IMR-90 (cell line): ENCODE data around the gene STAC3. TPM values are rescaled to one million over a fixed set of nuclear protein-coding genes. Genes with fewer than 3 reads are reported as not detected.

Experiments
- ATAC-seq: fragments of 200-7000 bp; cut with Tn5 transposase; 2 replicates; pipeline ENCODE4 v1.9.1; 2020; ENCODE audit warnings: low read depth, mild to moderate bottlenecking, moderate library complexity
- BruUV-seq: library from RNA; stranded (reverse); fragments of 400-500 nt; replicated peaks from 2 replicates; lab custom pipeline; 2021; lab: Mats Ljungman, UMichigan
- CTCF ChIA-PET: fragments of 300-600 bp; formaldehyde crosslinking; extraction: SDS; loops from one replicate; lab custom pipeline; 2021; ENCODE audit warnings: antibody characterized with exemption; lab: Yijun Ruan, JAX
- POLR2A ChIA-PET: fragments of 300-600 bp; sonication (Branson Sonifier 250); formaldehyde crosslinking; loops from one replicate; lab custom pipeline; 2022; ENCODE audit warnings: antibody characterized with exemption; ENCODE audit not compliant: unreplicated experiment; lab: Charles Lee
- DNase-seq: peaks from one replicate; pipeline ENCODE4 v3.0.0; 2013
- H2AFZ ChIP-seq: replicated peaks from 2 replicates; pipeline ENCODE3; 2013; ENCODE audit warnings: low read length, mild to moderate bottlenecking; ENCODE audit not compliant: poor library complexity
- H2AK5ac ChIP-seq: 2 replicates; pipeline ENCODE4 v1.6.1; 2013; ENCODE audit warnings: low read depth, low read length, inconsistent platforms
- H2AK9ac ChIP-seq: replicated peaks from 2 replicates; pipeline ENCODE3; 2013; ENCODE audit warnings: mild to moderate bottlenecking, low read depth, low read length, moderate library complexity; ENCODE audit not compliant: poor library complexity
- H2BK120ac ChIP-seq: 2 replicates; pipeline ENCODE4 v1.6.1; 2013; ENCODE audit warnings: low read depth, low read length, inconsistent platforms
- H2BK15ac ChIP-seq: 3 replicates; pipeline ENCODE4 v1.6.1; 2013; ENCODE audit warnings: low read depth, low read length, inconsistent platforms
- H2BK20ac ChIP-seq: 2 replicates; pipeline ENCODE4 v1.6.1; 2013; ENCODE audit warnings: low read depth, mild to moderate bottlenecking, inconsistent platforms, low read length, moderate library complexity
- H2BK5ac ChIP-seq: 2 replicates; pipeline ENCODE4 v1.6.1; 2013; ENCODE audit warnings: mild to moderate bottlenecking, low read depth, low read length, inconsistent platforms; ENCODE audit not compliant: poor library complexity, severe bottlenecking
- H3K14ac ChIP-seq: replicated peaks from 2 replicates; pipeline ENCODE4 v1.6.1; 2013; ENCODE audit warnings: low read depth, low read length, inconsistent platforms
- H3K18ac ChIP-seq: 2 replicates; pipeline ENCODE4 v1.6.1; 2013; ENCODE audit warnings: low read depth, low read length, control low read depth
- H3K23ac ChIP-seq: 2 replicates; pipeline ENCODE4 v1.6.1; 2013; ENCODE audit warnings: low read depth, low read length, inconsistent platforms
- H3K27ac ChIP-seq: 2 replicates; pipeline ENCODE4 v1.5.1; 2013; ENCODE audit warnings: mild to moderate bottlenecking, control low read depth, low read length; ENCODE audit not compliant: insufficient read depth
- H3K27me3 ChIP-seq: 2 replicates; pipeline ENCODE4 v1.6.1; 2013; ENCODE audit warnings: low read length; ENCODE audit not compliant: control insufficient read depth, insufficient read depth
- H3K36me3 ChIP-seq: 2 replicates; pipeline ENCODE4 v1.6.1; 2013; ENCODE audit warnings: low read length, mixed read lengths; ENCODE audit not compliant: control insufficient read depth, insufficient read depth
- H3K4ac ChIP-seq: 2 replicates; pipeline ENCODE4 v1.6.1; 2013; ENCODE audit warnings: low read depth, low read length, inconsistent platforms
- H3K4me1 ChIP-seq: 2 replicates; pipeline ENCODE4 v1.6.1; 2013; ENCODE audit warnings: low read length, mixed read lengths; ENCODE audit not compliant: control insufficient read depth, insufficient read depth
- H3K4me2 ChIP-seq: 2 replicates; pipeline ENCODE4 v1.6.1; 2013; ENCODE audit warnings: low read depth, mild to moderate bottlenecking, control low read depth, low read length, moderate library complexity
- H3K4me3 ChIP-seq: 2 replicates; pipeline ENCODE4 v1.5.1; 2013; ENCODE audit warnings: low read depth, mild to moderate bottlenecking, control low read depth, low read length, moderate library complexity; ENCODE audit not compliant: insufficient read depth
- H3K56ac ChIP-seq: 2 replicates; pipeline ENCODE4 v1.6.1; 2013; ENCODE audit warnings: low read length, inconsistent platforms; ENCODE audit not compliant: insufficient read depth; ENCODE audit errors: extremely low read depth
- H3K79me1 ChIP-seq, 2 experiments: 2 replicates each; pipeline ENCODE4 v1.6.1; 2013; ENCODE audit warnings: low read length in 2 of 2, inconsistent platforms in 1 of 2, low read depth in 1 of 2
- H3K9ac ChIP-seq: 2 replicates; pipeline ENCODE4 v1.6.1; 2013; ENCODE audit warnings: low read depth, low read length, control low read depth
- H3K9me1 ChIP-seq: 2 replicates; pipeline ENCODE4 v1.6.1; 2013; ENCODE audit warnings: low read length, inconsistent platforms; ENCODE audit not compliant: insufficient read depth
- H3K9me3 ChIP-seq: 2 replicates; pipeline ENCODE4 v1.6.1; 2013; ENCODE audit warnings: low read length; ENCODE audit not compliant: control insufficient read depth, insufficient read depth
- H4K20me1 ChIP-seq: 2 replicates; pipeline ENCODE4 v1.6.1; 2013; ENCODE audit warnings: low read length, inconsistent platforms; ENCODE audit not compliant: insufficient read depth
- H4K5ac ChIP-seq: 2 replicates; pipeline ENCODE4 v1.6.1; 2013; ENCODE audit warnings: mild to moderate bottlenecking, low read depth, low read length, control low read depth
- H4K8ac ChIP-seq, 2 experiments: 2 replicates each; pipeline ENCODE4 v1.6.1; 2013; ENCODE audit warnings: low read depth in 2 of 2, low read length in 2 of 2, control low read depth in 1 of 2, inconsistent platforms in 1 of 2
- H4K91ac ChIP-seq: 2 replicates; pipeline ENCODE4 v1.6.1; 2013; ENCODE audit warnings: low read depth, low read length, inconsistent platforms; ENCODE audit not compliant: insufficient read depth
- CEBPB ChIP-seq: IDR thresholded peaks from 2 replicates; pipeline ENCODE4 v1.6.1; 2012; ENCODE audit warnings: low read depth, low read length, improper control_type of control experiment
- CTCF ChIP-seq: conservative IDR thresholded peaks from 2 replicates; pipeline ENCODE4 v1.5.1; 2012; ENCODE audit warnings: mild to moderate bottlenecking, low read depth, low read length, improper control_type of control experiment
- POLR2A ChIP-seq: IDR thresholded peaks from 2 replicates; pipeline ENCODE4 v1.6.1; 2012; ENCODE audit warnings: mild to moderate bottlenecking, low read depth, low read length
- RCOR1 ChIP-seq: IDR thresholded peaks from 2 replicates; pipeline ENCODE4 v1.6.1; 2012; ENCODE audit warnings: mild to moderate bottlenecking, low read length, improper control_type of control experiment; ENCODE audit not compliant: insufficient replicate concordance
- SMC3 ChIP-seq: fragments of 150-350 bp; IDR thresholded peaks from 2 replicates; pipeline ENCODE4 v1.6.1; 2016; ENCODE audit warnings: low read depth, mild to moderate bottlenecking, antibody characterized with exemption, low read length, moderate library complexity
- dilution Hi-C: fragments of 300-500 bp; cut with HindIII; formaldehyde crosslinking; loops from one replicate; pipeline ENCODE4 v1.14.3; 2018; ENCODE audit warnings: low sequenced_read_pairs; ENCODE audit not compliant: unreplicated experiment
- in situ Hi-C: fragments of 300-500 bp; cut with MboI; formaldehyde crosslinking; loops from 3 replicates; pipeline ENCODE4 v1.14.3; 2019; ENCODE audit warnings: low sequenced_read_pairs, inconsistent platforms, mixed read lengths
- intact Hi-C: fragments of 100-400 bp; cut with micrococcal nuclease; formaldehyde crosslinking; loops from 2 replicates; pipeline ENCODE4 v1.10.0; 2022
- polyA plus RNA-seq, 3 experiments: library from polyadenylated mRNA; depleted of rRNA; stranded (reverse); fragments of >200 nt; gene quantifications; 2 replicates each; pipeline ENCODE4 v1.2.3, GENCODE V29; 2012; ENCODE audit warnings: low replicate concordance in 1 of 3
- total RNA-seq: library from RNA; depleted of rRNA; stranded (reverse); fragments of >200 nt; gene quantifications from 2 replicates; pipeline ENCODE4 v1.2.3, GENCODE V29; 2012

Gene STAC3
- total and polyA plus RNA-seq, 2 of the 4 experiments (the other 2 are of a cell fraction) = 0.18 to 0.67 TPM

- no peak overlapping the region for H3K4ac ChIP-seq
- no peak for TF ChIP-seq POLR2A
- no peak for TF ChIP-seq CTCF
- no peak for TF ChIP-seq CEBPB
- TF ChIP-seq SMC3 = no peak
- TF ChIP-seq RCOR1 = no peak
- 0 out of 2 replicates have a peak, but pooled peaks cover 5% of the 10 kb centered on the region for H4K20me1 ChIP-seq
- H2BK5ac ChIP-seq = no peak overlapping the region
- peaks cover 5% of the 10 kb centered on the region; the same call in 1 of the 2 replicates for H3K4me1 ChIP-seq
- no peak overlapping the region for H3K23ac ChIP-seq
- POLR2A ChIA-PET = no interaction called here
- no peak overlapping the region for H2BK15ac ChIP-seq
- H3K9ac ChIP-seq = no peak overlapping the region
- dilution Hi-C loops = no loop called here
- H3K4me2 ChIP-seq = no peak overlapping the region
- in situ Hi-C loops = no loop called here
- no peak overlapping the region for H3K4me3 ChIP-seq
- no peak overlapping the region for H3K18ac ChIP-seq
- no peaks in the 10 kb centered on the region for H3K9me3 ChIP-seq
- H3K56ac ChIP-seq = no peak overlapping the region
- H2BK120ac ChIP-seq = no peak overlapping the region
- H2AFZ ChIP-seq = no peak overlapping the region
- no peaks in the 10 kb centered on the region for H3K27me3 ChIP-seq
- DNase-seq (no peak), ATAC-seq (no peak)
- H4K5ac ChIP-seq = no peak overlapping the region
- no peak overlapping the region for H3K27ac ChIP-seq
- no peak overlapping the region for H2AK5ac ChIP-seq
- peaks cover 4% of the 10 kb centered on the region; the same call in 1 of the 2 replicates for H3K9me1 ChIP-seq
- peaks cover 17% of the 10 kb centered on the region for H3K36me3 ChIP-seq
- H4K8ac ChIP-seq = no peak overlapping the region
- CTCF ChIA-PET = interaction anchor here (1.3 kb wide), 1 partner anchor 14 kb away, joined by 4 read pairs; no protein-coding TSS in a partner anchor
- no peak overlapping the region for H4K91ac ChIP-seq
- no TSS peak for BruUV-seq
- no peak overlapping the region for H2AK9ac ChIP-seq
- no peak overlapping the region for H3K14ac ChIP-seq
- intact Hi-C loops = no loop called here
- 0 out of 4 replicates have a peak, but pooled peaks cover 0 to 7% of the 10 kb centered on the region in 2 experiments for H3K79me1 ChIP-seq
- no peak overlapping the region for H2BK20ac ChIP-seq
Measured at GRCh38 chr12:57273516-57273915, 22.5 kb upstream of the STAC3 start.
